Neuronal stem cell (in vitro differentiated cells): ENCODE data around the gene MIB2.
A peak's percentile ranks its signal among the peaks of the same experiment; 100 is the strongest.

Experiments
- DNase-seq: peaks from one replicate; pipeline ENCODE4 v3.0.0-alpha.2; 2013; ENCODE audit warnings: low spot score
- H2AFZ ChIP-seq: one replicate; pipeline ENCODE4 v1.6.1; 2013; ENCODE audit warnings: mild to moderate bottlenecking, low read length, inconsistent platforms
- H2AK5ac ChIP-seq: 2 replicates; pipeline ENCODE4 v1.6.1; 2013; ENCODE audit warnings: low read depth, mild to moderate bottlenecking, inconsistent platforms, low read length, moderate library complexity, mixed read lengths
- H2BK120ac ChIP-seq: 2 replicates; pipeline ENCODE4 v1.6.1; 2013; ENCODE audit warnings: low read depth, mild to moderate bottlenecking, inconsistent platforms, low read length, moderate library complexity, mixed read lengths
- H2BK12ac ChIP-seq: one replicate; pipeline ENCODE4 v1.6.1; 2013; ENCODE audit warnings: low read length, inconsistent platforms
- H2BK15ac ChIP-seq: 2 replicates; pipeline ENCODE4 v1.6.1; 2013; ENCODE audit warnings: mild to moderate bottlenecking, low read length, inconsistent platforms, mixed read lengths
- H2BK5ac ChIP-seq: one replicate; pipeline ENCODE4 v1.6.1; 2013; ENCODE audit warnings: inconsistent platforms, mild to moderate bottlenecking, low read length, moderate library complexity
- H3K14ac ChIP-seq: one replicate; pipeline ENCODE4 v1.6.1; 2013; ENCODE audit warnings: low read length, inconsistent platforms
- H3K18ac ChIP-seq: 2 replicates; pipeline ENCODE4 v1.6.1; 2013; ENCODE audit warnings: low read length, inconsistent platforms
- H3K23ac ChIP-seq: 2 replicates; pipeline ENCODE4 v1.6.1; 2013; ENCODE audit warnings: low read depth, mild to moderate bottlenecking, mixed read lengths, low read length, inconsistent platforms; ENCODE audit not compliant: poor library complexity
- H3K27ac ChIP-seq: replicated peaks from 3 replicates; pipeline ENCODE4 v1.5.1; 2013; ENCODE audit warnings: low read length, inconsistent platforms
- H3K27me3 ChIP-seq, 3 experiments: 2 replicates each; pipeline ENCODE4 v1.6.1; 2013; ENCODE audit warnings: low read length in 3 of 3, mild to moderate bottlenecking in 2 of 3, inconsistent platforms in 1 of 3, low read depth in 1 of 3, mixed read lengths in 1 of 3, moderate library complexity in 1 of 3; ENCODE audit not compliant: control insufficient read depth in 3 of 3, insufficient read depth in 3 of 3
- H3K36me3 ChIP-seq, 2 donors: replicated peaks in 1 of 2; 2 replicates each; pipeline ENCODE4 v1.6.1; 2013; ENCODE audit warnings: low read length in 2 of 2; ENCODE audit not compliant: control insufficient read depth in 2 of 2, insufficient read depth in 2 of 2
- H3K4ac ChIP-seq: 2 replicates; pipeline ENCODE4 v1.6.1; 2013; ENCODE audit warnings: inconsistent platforms, mild to moderate bottlenecking, low read length, moderate library complexity
- H3K4me1 ChIP-seq, 2 donors: 1 replicate in 1 of 2; 2 replicates in 1 of 2; pipeline ENCODE4 v1.6.1; 2013; ENCODE audit warnings: low read length in 2 of 2, low read depth in 1 of 2; ENCODE audit not compliant: control insufficient read depth in 2 of 2, insufficient read depth in 1 of 2
- H3K4me2 ChIP-seq: one replicate; pipeline ENCODE4 v1.6.1; 2013; ENCODE audit warnings: mild to moderate bottlenecking, low read length, inconsistent platforms; ENCODE audit not compliant: insufficient read depth, poor library complexity, severe bottlenecking
- H3K4me3 ChIP-seq, 2 donors: 2 replicates each; pipeline ENCODE4 v1.5.1; 2013; ENCODE audit warnings: low read length in 2 of 2, mild to moderate bottlenecking in 2 of 2, inconsistent platforms in 1 of 2, moderate library complexity in 1 of 2
- H3K79me1 ChIP-seq: one replicate; pipeline ENCODE4 v1.6.1; 2013; ENCODE audit warnings: low read depth, mild to moderate bottlenecking, inconsistent platforms, low read length, moderate library complexity
- H3K9ac ChIP-seq: one replicate; pipeline ENCODE4 v1.6.1; 2013; ENCODE audit warnings: mild to moderate bottlenecking, low read depth, low read length, inconsistent platforms; ENCODE audit not compliant: poor library complexity
- H3K9me3 ChIP-seq, 2 donors: replicated peaks in 1 of 2; 2 replicates each; pipeline versions ENCODE3 to v1.6.1; 2013; ENCODE audit warnings: low read length in 2 of 2, mild to moderate bottlenecking in 2 of 2, inconsistent platforms in 1 of 2, low read depth in 1 of 2, mixed read lengths in 1 of 2, moderate library complexity in 1 of 2; ENCODE audit not compliant: control insufficient read depth in 2 of 2, insufficient read depth in 1 of 2
- H4K8ac ChIP-seq: one replicate; pipeline ENCODE4 v1.6.1; 2013; ENCODE audit warnings: low read depth, mild to moderate bottlenecking, inconsistent platforms, low read length, moderate library complexity
- H4K91ac ChIP-seq: one replicate; pipeline ENCODE4 v1.6.1; 2013; ENCODE audit warnings: low read length, low read depth, mild to moderate bottlenecking, inconsistent platforms; ENCODE audit not compliant: poor library complexity
- WGBS, 2 donors: extraction: QIAGEN DNeasy Blood & Tissue Kit; methylation state at CpG; one replicate each; pipeline ENCODE4 v1.1.7; 2013; ENCODE audit warnings: missing lambda C conversion rate in 2 of 2, mixed read lengths in 1 of 2; ENCODE audit not compliant: insufficient read length in 2 of 2, insufficient replicate concordance in 1 of 2; ENCODE audit errors: extremely low coverage in 2 of 2; 5-methylcytosine and 5-hydroxymethylcytosine counted together

Gene MIB2

GRCh38 chr1:1573843-1574720 lies 41.2 kb upstream of the MIB2 start:
- peak overlapping the region; percentile 53 for H4K91ac ChIP-seq
- peak overlapping the region; percentile 37 for H3K4me2 ChIP-seq
- peak overlapping the region; percentile 88 for H2AFZ ChIP-seq
- H2BK120ac ChIP-seq = peak overlapping the region; percentile 61
- peak overlapping the region; percentile 98 for H2AK5ac ChIP-seq
- H2BK5ac ChIP-seq = peak overlapping the region; percentile 93
- H3K4me1 ChIP-seq = peaks cover 3 to 5% of the 10 kb centered on the region in 2 donors
- H3K9ac ChIP-seq = peak overlapping the region; percentile 99
- H3K4me3 ChIP-seq = peak overlapping the region; percentile 94 to 100
- peaks cover 4 to 34% of the 10 kb centered on the region in 2 donors for H3K36me3 ChIP-seq
- no peak overlapping the region for H4K8ac ChIP-seq
- peak; percentile 65 for DNase-seq
- WGBS, 2 donors = no CpG with 5 or more reads among the region's 96 CpGs
- peaks cover 0 to 7% (median 4%) of the 10 kb centered on the region in 3 experiments for H3K27me3 ChIP-seq
- H2BK12ac ChIP-seq = no peak overlapping the region
- H2BK15ac ChIP-seq = peak overlapping the region; percentile 37
- no peaks in the 10 kb centered on the region for H3K9me3 ChIP-seq
- peak overlapping the region; percentile 86 for H3K23ac ChIP-seq
- peak overlapping the region; percentile 66 for H3K4ac ChIP-seq
- peaks cover 2% of the 10 kb centered on the region for H3K79me1 ChIP-seq
- peak overlapping the region; percentile 95 for H3K18ac ChIP-seq
- H3K27ac ChIP-seq = peak overlapping the region; percentile 96
- H3K14ac ChIP-seq = peak overlapping the region; percentile 89

- H4K8ac ChIP-seq = no peak within 1 kb of the TSS
- H3K36me3 ChIP-seq = peaks cover 0 to 25% of the 10 kb centered on the region in 2 donors
- no CpG with 5 or more reads among the region's 87 CpGs for WGBS, 2 donors
- H2AFZ ChIP-seq = peak within 1 kb of the TSS; percentile 88
- H3K4ac ChIP-seq = peak within 1 kb of the TSS; percentile 66
- H3K18ac ChIP-seq = peak within 1 kb of the TSS; percentile 95
- peak within 1 kb of the TSS; percentile 53 for H4K91ac ChIP-seq
- peak within 1 kb of the TSS; percentile 86 for H3K23ac ChIP-seq
- H3K4me2 ChIP-seq = peak within 1 kb of the TSS; percentile 79
- DNase-seq = peak; percentile 91
- no peak within 1 kb of the TSS for H2BK12ac ChIP-seq
- peak within 1 kb of the TSS; percentile 37 for H2BK15ac ChIP-seq
- peak within 1 kb of the TSS; percentile 98 for H2AK5ac ChIP-seq
- no peaks in the 10 kb centered on the region for H3K9me3 ChIP-seq
- H3K27me3 ChIP-seq = peaks cover 0 to 9% (median 4%) of the 10 kb centered on the region in 3 experiments
- H2BK5ac ChIP-seq = peak within 1 kb of the TSS; percentile 93
- H3K9ac ChIP-seq = peak within 1 kb of the TSS; percentile 99
- peaks cover 2% of the 10 kb centered on the region for H3K79me1 ChIP-seq
- peak within 1 kb of the TSS; percentile 61 for H2BK120ac ChIP-seq
- peak within 1 kb of the TSS; percentile 94 to 100 for H3K4me3 ChIP-seq
- H3K14ac ChIP-seq = peak within 1 kb of the TSS; percentile 89
- peak within 1 kb of the TSS; percentile 96 for H3K27ac ChIP-seq
- peaks cover 3 to 5% of the 10 kb centered on the region in 2 donors for H3K4me1 ChIP-seq
Observed at GRCh38 chr1:1574721-1575537, 40.4 kb upstream of the MIB2 start, which contains the start of gene SSU72. Gene SSU72 (minus strand): TSS chr1:1574863. CDS start chr1:1574557, 306 bp downstream.

GRCh38 chr1:1577367-1578011 lies 37.8 kb upstream of the MIB2 start:
- no peak overlapping the region for H3K18ac ChIP-seq
- H2AFZ ChIP-seq = peak overlapping the region; percentile 17
- peak overlapping the region; percentile 21 for H3K9ac ChIP-seq
- H2BK15ac ChIP-seq = no peak overlapping the region
- H2BK120ac ChIP-seq = no peak overlapping the region
- H4K91ac ChIP-seq = no peak overlapping the region
- H3K79me1 ChIP-seq = peaks cover 2% of the 10 kb centered on the region
- H3K4me1 ChIP-seq = peaks cover 3 to 5% of the 10 kb centered on the region in 2 donors
- H4K8ac ChIP-seq = no peak overlapping the region
- peak overlapping the region; percentile 56 for H2AK5ac ChIP-seq
- H2BK5ac ChIP-seq = no peak overlapping the region
- no peak overlapping the region for H3K4ac ChIP-seq
- no peak overlapping the region for H3K4me2 ChIP-seq
- peaks cover 0 to 7% of the 10 kb centered on the region in 2 donors for H3K36me3 ChIP-seq
- DNase-seq = no peak
- peak overlapping the region; percentile 10 for H2BK12ac ChIP-seq
- peak overlapping the region; percentile 44 for H3K23ac ChIP-seq
- no peak overlapping the region for H3K14ac ChIP-seq
- H3K27ac ChIP-seq = no peak overlapping the region
- no peaks in the 10 kb centered on the region for H3K9me3 ChIP-seq
- H3K4me3 ChIP-seq = peak overlapping the region in 1 of 2 donors; percentile 1
- WGBS, 2 donors = no CpG with 5 or more reads among the region's 10 CpGs
- H3K27me3 ChIP-seq = peaks cover 0 to 25% (median 6%) of the 10 kb centered on the region in 3 experiments
